Suprapubic skin (tissue), 3 donors: ENCODE measurements around the gene ZEB2.

Source experiments
- CTCF ChIP-seq, 2 donors: fragments of 200-600 bp in 1 of 2; fragments of 450-650 bp in 1 of 2; sonication (generic) in 1 of 2; IDR thresholded peaks; one replicate each; pipeline ENCODE4 v1.5.1; 2016 to 2019; ENCODE audit warnings: antibody characterized with exemption in 2 of 2, mild to moderate bottlenecking in 1 of 2, moderate library complexity in 1 of 2
- POLR2AphosphoS5 ChIP-seq, 3 donors: sonication (generic); formaldehyde crosslinking; IDR thresholded peaks; one replicate each; pipeline ENCODE4 v1.6.1; 2017; ENCODE audit warnings: antibody characterized with exemption in 3 of 3

DNA sequence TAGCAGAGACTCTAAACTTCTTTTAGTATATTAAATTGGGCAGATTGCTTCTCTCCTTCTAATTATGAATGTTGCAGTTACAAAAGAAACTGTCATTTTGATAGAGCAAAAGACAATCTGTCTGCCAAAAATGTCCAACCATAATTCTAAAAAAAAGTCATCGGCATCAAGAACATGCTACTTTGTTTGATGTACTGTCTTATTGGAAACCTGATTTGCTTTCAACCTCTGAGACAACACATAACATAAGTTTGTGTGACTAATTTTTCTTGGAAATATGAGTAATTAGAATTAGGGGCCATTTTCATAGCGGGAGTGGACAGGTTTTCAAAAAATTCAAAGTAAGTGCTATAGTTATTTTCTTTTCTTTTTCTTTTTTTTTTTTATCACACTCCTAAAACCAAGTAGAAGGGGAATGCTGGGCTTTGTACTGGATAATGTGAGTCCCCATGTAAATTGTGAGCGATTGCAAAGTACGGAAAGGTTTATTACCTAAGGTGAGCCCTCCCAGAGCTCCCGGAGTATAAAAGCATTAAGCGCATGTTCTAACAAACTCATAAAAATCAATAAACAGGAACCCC, 59.1 kb downstream of the ZEB2 start:
- no peak for TF ChIP-seq CTCF (IDR thresholded peaks at IDR 0.05)
- no peak for TF ChIP-seq POLR2AphosphoS5 (IDR thresholded peaks at IDR 0.05)
